Hematopoietic multipotent progenitor cell treated with erythropoietin and hydrocortisone succinate and interleukin-3 and kit ligand, for 6 days (in vitro differentiated cells): ENCODE results near the gene STK16.
A peak's percentile ranks its signal among the peaks of the same experiment; 100 is the strongest.
"Not testable (repeated sequence)": the region's sequence is repeated elsewhere in the genome, so short reads cannot be mapped to it uniquely, and the experiment has no call there.

ENCODE experiments used
- DNase-seq: peaks from one replicate; pipeline ENCODE4 v3.0.0-alpha.2; 2015

The STK16 gene

DNA sequence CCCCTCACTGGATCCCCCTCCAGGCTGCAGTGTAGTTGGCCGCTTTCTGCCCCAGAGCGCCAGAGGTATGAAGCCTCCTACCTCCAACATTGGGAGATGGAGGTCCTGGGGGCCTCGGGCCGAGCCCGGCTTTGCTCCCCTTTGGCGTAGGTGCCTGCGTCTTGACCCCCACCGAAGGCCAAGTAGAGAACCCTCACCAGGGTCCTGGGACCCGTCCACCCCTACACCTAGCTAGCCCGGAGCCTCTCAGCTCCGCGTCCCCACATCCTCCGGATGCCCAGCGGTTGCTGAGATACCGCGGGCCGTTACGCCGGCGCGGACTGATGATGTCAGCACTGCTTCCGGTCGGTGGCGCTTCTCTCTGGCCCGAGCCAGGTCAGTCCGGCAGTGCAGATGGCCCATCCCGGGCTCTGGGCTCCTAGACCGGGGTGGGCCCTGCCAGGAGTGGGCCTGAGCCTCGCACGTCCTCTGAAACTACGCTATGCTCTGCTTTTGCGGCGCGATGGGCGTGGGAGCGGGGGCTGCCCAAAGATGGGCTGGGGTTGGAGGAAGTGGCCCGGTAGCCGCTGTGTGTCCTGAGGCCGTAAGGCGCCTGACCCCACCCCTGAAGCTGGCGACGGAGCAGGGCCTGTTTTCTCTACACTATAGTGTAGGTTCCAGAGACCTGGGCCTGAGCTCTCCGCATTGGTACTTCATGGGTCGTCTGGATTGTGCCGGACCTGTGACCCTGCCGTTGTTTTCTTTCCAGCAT, at the start of gene STK16, which contains the start of gene GLB1L:
Gene STK16, plus strand, starts transcription at position 332 of the 751 bp plus-strand sequence. CDS start 521 bp downstream, outside the sequence.
Gene GLB1L, minus strand, starts transcription at position 297 of the 751 bp plus-strand sequence. CDS start 1,871 bp downstream, outside the sequence.
- DNase-seq = peak; percentile 94

- DNase-seq = no peak
Measured at GRCh38 chr2:219197388-219197787, 47.9 kb upstream of the STK16 start.

DNA sequence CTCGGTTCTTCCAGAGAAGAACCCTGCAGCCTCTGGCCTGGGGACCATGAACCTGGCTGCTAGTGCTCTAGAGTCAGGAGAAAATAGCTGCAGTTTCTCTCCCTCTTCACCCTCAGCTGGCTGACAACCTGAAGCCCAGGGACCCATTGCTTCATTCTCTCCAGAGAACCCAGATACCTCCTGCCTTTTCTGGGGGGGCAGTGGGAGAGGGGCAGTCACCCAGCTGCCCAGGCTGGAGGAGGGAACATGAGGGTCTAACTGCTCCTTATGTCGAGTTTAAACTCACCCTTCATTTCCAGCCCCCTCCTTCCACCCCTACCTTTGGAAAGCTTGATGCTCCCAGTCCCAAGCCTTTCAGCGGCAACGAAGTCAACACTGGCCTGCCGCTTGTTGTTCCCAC, 46.3 kb upstream of the STK16 start:
- no peak for DNase-seq

- peak; percentile 0 for DNase-seq
Measured at GRCh38 chr2:219199470-219200211, 45.6 kb upstream of the STK16 start.

DNA sequence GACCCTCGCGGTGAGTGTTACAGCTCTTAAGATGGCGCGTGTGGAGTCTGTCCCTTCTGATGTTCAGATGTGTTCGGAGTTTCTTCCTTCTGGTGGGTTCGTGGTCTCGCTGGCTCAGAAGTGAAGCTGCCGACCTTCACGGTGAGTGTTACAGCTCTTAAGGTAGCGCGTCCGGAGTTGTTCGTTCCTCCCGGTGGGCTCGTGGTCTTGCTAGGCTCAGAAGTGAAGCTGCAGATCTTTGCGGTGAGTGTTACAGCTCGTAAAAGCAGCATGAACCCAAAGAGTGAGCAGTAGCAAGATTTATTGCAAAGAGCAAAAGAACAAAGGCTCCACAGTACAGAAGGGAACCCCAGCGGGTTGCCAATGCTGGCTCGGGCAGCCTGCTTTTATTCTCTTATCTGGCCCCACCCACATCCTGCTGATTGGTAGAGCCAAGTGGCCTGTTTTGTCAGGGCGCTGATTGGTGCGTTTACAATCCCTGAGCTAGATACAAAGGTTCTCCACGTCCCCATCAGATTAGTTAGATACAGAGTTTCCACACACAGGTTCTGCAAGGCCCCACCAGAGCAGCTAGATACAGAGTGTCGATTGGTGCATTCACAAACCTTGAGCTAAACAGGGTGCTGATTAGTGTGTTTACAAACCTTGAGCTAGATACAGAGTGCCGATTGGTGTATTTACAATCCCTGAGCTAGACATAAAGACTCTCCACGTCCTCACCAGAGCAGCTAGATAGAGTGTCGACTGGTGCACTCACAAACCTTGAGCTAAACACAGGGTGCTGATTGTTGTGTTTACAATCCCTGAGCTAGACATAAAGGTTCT, 44.6 kb upstream of the STK16 start:
- peak; percentile 0 for DNase-seq

DNA sequence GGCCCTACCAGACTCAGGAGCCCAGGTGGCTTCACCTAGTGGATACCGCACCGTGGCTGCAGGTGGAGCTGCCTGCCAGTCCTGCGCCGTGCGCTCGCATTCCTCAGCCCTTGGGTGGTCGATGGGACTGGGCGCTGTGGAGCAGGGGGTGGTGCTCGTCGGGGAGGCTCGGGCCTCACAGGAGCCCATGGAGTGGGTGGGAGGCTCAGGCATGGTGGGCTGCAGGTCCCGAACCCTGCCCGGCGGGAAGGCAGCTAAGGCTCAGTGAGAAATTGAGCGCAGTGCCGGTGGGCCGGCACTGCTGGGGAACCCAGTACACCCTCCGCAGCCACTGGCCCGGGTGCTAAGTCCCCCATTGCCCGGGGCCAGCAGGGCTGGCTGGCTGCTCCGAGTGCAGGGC, 43.9 kb upstream of the STK16 start:
- not testable (repeated sequence) for DNase-seq

GRCh38 chr2:219204425-219205164, 40.7 kb upstream of the STK16 start:
- DNase-seq = peak; percentile 3

DNA sequence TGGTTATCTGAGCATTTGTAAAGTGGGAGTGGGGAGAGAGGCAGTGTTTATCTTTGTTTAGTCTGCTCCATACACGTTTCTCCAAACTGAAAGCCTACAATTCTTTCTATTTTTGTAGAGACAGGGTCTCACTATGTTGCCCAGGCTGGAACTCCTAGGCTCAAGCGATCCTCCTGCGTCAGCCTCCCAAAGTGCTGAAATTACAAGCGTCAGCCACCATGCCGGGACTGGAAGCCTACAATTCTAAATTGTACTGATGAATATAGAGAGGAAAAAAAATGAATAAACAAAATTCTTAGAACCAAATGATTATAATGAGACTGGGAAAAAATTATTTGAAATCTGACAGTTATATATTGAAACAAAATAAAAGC, 40.1 kb upstream of the STK16 start:
- DNase-seq = peak; percentile 0

GRCh38 chr2:219205981-219206327, 39.3 kb upstream of the STK16 start:
- no peak for DNase-seq

GRCh38 chr2:219206328-219207133, 38.7 kb upstream of the STK16 start, which contains the start of gene ZFAND2B:
Gene ZFAND2B, plus strand, starts transcription at chr2:219206782. Its CDS starts 206 bp downstream, at chr2:219206988.
- peak; percentile 97 for DNase-seq

GRCh38 chr2:219207134-219207883, 38.0 kb upstream of the STK16 start:
- no peak for DNase-seq

GRCh38 chr2:219207884-219208740, 37.2 kb upstream of the STK16 start:
- peak; percentile 31 for DNase-seq

GRCh38 chr2:219209236-219210195, 35.8 kb upstream of the STK16 start:
- DNase-seq = peak; percentile 49

DNA sequence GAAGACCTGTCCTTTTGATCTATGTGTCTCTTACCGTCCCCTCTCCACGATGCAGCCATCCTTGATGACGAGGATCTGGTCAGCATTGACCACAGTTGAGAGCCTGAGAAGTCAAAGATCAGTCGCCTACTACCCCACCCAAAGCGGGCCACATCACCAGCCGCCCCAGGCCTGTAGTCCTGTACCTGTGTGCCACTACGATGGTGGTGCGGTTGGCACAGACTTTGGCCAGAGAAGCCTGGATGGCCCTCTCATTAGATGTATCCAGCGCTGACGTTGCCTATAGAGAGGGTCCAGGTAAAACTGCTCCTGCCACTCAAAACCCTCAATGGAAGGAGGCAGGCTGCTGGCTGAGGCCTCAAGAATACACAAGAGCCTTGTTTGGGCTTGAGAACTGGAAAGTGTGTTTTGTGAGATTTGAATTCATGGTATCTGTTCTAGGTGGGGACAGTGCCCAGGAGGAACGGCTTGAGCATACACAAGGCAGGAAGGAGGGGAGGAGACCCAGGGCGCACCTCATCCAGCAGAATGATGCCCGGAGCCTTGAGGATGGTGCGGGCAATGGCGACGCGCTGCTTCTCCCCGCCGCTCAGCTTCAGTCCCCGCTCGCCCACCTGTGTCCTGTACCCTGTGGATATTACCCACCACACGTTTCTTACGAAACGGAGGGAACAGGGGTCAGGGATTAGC, 34.9 kb upstream of the STK16 start:
- no peak for DNase-seq

DNA sequence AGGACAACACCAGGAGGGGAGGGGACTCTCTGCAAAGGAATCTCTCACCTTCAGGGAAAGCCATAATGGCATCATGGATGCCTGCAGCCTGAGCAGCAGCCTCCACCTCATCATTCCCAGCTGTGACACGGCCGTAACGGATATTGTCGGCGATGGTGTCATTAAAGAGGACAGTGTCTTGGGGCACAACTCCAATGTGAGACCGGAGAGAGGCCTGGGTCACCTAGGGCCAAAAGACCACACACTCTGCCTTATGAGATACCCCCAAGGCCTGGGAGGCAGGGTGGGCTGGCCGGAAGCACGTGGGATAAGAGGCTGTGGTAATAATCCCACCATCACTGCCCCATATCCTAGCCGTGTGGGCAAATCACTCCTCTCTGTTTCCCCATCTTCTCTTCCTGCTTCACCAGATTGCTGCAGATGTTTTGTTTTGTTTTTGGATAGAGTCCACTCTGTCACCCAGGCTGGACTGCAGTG, 34.4 kb upstream of the STK16 start:
- no peak for DNase-seq

- DNase-seq = no peak
Measured at GRCh38 chr2:219213026-219213415, 32.3 kb upstream of the STK16 start.

DNA sequence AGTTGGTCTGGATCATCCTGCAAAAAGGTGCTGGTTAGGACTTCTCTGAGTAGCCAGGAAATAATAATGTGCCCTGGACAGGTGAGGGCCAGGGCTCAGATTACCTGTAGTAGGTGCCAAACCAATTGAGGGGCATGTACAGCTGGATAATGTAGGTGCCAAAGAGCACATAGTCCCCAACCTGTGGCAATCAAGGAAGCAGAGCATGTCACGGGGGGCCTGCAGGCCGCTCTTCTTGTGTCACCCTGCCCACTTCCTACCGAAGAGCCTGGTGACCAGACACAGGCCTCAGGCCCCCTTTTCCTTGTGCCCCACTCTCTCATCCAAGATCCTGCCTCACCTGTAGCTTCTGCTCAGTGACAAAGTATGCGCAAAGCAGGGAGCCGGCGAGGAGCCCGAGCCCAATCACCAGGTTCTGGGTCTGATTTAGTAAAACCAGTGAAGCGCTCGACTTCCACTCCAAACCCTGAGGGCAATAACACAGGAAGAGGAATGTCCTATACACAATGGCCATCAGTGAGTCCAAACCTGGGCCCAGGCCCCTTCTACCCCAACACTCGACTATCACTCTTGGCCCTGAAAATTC, 31.7 kb upstream of the STK16 start:
- DNase-seq = no peak
